HG03571 (cell line): ENCODE measurements around the gene BAG3.
"Not testable (repeated sequence)": the region's sequence is repeated elsewhere in the genome, so short reads cannot be mapped to it uniquely, and the experiment has no call there.

Experiments used
- ATAC-seq: cut with Tn5 transposase; IDR thresholded peaks from one replicate; pipeline ENCODE4 v1.9.1; 2021; ENCODE audit not compliant: unreplicated experiment

BAG3 gene

DNA sequence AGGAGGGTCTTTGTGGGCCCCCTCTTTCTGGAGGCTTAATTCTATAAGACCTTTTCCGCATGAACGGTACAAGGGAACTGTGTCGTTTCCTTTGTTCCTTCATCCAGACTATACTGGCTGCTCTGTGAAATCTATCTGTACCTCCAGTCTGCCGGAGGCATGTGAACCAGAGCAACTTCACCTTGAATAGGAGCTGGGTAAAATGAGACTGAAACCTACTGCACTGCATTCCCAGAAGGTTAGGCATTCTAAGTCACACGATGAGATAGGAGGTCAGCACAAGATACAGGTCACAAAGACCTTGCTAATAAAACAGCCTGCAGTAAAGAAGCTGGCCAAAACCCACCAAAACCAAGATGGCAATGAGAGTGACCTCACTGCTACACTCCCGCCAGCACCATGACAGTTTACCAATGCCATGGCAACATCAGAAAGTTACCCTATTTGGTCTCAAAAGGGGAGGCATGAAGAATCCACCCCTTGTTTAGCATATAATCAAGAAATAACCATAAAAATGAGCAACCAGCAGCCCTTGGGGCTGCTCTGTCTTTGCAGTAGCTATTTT, 37.9 kb downstream of the BAG3 start:
- ATAC-seq = no peak

DNA sequence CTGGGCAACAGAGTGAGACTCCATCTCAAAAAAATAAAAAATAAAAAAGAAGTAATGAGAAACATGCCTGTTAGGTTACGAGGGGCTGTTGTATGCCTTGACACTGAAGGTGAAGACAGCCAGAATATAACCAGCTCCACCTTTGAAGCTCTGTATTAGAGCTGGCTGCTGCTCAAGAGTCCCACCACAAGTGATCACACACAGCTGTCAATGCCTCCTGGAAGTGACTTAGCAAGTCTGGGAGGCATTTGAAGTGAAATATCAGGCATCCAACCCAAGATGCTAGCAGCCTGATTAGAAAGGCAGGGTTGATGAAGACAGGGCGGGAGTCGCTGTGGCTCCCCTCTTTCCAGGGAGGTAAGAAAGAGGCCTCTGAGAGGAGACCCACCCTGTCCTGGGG, 40.5 kb downstream of the BAG3 start:
- ATAC-seq = no peak

DNA sequence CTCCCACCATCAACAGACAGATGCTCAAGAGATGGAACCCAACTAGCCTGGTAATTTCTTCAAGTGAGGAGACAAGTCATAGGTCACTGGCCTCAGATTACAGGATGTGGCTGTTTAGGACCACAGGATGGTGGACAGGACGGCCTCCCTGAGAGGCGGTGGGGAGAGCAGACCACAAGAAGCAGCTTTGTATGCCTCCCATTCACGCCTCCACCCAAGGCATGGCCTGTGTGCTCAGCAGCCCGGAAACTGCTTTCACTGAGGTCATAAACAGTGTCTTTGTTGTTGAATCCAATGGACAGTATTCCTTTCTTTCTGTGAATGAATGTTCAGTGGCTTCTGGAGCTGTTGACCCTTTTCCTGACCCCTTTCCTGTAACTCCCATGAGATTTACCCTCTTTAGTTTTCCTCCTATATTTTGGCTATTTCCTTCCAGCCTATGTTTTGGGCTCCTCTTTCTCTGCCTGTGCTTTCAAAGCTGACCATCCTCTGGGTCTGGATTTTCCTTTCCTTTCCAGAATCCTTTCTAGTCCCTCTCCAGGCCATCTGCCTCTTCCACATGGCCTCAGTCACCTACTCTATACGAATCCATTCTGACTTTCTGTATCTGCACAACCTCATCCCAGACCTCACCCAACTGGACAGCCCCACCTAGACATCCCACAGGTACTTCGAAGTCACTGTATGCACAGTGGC, 42.2 kb downstream of the BAG3 start:
- ATAC-seq = peak; percentile 80

DNA sequence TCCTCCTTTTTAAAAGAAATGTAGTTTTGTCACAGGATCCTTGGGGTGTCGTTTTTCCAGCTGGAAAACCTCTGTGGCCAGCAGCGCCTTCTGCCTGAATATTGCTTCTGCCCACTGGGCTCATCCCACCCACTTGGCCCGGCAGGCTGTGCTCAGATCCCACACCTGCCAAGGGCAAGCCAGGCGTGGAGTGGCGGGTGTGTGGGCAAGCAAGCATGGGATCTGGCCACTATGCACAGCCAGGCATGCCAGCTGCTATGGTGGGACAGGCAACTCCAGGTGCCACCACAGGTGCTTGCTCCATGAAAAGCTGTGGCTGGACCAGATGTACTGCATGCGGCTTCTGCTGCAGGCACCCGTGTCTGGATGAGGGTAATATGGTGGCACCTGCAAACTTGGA, 43.4 kb downstream of the BAG3 start:
- no peak for ATAC-seq

DNA sequence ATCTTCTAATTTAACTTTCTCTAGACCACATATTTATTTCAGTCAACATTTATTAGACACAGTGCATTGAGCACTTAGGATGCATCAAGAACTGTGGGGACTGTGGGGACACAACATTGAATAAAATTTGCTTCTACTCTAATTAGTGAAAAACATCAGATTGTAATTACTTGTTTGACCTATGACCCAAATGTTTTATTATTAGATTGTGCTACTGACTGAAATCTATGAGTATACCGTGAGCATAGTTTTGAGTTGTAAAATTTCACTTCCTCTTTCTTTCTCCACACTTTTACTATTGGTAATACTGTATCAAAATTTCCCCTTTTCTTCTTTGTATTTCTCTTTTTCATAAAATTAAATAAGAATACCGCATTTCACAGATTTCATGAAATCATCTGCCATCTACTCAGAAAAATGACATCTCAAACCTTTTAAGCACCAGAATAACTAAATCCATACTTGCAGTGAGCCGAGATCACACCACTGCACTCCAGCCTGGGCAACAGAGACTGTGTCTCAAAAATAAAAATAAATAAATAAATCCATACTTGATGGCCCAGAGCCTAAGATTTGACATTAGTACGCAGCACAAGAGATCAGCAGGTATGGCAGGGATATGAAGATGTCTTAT, 49.3 kb downstream of the BAG3 start:
- peak; percentile 39 for ATAC-seq

DNA sequence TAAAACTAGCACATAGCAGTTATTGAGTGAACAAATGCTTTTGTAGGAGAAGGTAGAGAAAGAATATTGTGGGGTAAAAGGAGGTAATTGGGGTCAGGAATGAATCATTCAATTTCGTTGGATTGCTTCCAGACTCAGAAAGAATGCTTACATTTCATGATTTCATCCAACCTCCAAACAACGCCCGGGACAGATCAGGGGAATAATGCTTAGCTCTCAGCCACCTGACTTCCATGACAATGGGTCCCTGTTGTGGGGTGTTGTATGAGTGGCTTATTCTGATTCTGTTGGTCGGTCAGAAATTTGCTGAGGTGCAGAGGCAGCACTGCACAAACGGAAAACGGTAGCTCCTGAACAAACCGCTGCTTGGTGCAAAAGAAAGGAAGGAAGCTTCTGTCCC, 50.7 kb downstream of the BAG3 start:
- no peak for ATAC-seq

DNA sequence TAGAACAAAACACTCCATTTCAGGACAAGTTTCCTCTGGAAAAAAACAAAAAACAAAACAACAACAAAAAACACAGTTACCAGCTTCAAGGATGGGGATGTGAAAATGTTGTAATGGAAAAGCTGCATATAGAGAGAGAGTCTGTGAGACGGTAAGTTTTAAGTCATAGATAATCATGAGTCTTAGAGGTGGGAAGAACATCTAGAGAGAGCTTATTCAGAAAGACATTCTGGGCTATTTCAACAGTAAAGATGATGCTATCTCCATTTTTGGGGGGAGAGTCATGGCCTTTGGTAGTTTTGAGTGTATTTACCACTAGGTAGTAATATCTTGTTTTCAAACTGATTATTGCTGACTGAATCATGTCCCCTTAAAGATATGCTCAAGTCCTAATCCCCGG, 51.4 kb downstream of the BAG3 start:
- no peak for ATAC-seq

DNA sequence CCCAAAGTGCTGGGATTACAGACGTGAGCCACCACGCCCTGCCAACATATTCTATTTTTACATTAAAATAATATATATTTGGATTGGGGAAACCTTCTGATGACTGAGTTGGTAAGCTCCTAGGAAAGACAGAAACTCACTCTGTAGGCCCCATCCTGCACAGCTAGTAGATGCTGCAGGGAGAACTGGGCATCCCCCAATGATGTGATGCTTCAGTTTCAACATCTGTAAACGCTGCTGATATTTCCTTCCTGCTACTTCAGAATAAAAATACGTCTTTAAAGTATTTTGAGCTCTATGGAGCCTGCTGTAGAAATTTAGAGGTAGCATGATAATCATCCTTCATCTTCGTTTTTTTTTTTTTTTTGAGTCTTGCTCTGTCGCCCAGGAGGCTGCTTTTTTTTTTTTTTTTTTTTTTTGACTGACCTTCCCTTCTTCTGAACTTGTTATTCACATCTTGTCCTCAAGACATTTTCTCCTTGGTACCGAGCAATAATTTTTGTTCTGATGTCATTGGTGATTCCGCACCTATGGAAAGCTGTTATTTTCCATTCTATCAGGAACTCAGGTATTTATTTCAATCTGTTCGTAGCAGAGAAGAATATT, 52.8 kb downstream of the BAG3 start:
- ATAC-seq = no peak

DNA sequence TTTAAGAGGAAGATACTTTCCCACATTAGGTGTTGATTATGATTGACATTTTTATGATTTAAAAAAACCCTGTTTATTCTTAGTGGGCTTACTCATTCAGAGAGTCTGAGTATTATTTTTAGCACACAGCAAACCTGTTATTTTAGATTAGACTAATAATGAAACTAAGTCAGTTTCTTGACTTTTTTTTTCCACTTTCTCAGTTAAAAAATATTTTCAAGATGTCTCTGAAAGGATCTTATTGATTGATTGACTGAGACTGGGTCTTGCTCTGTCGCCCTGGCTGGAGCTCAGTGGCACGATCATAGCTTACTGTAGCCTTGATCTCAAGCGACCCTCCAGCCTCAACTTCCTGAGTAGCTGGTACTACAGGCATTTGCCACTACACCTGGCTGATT, 54.3 kb downstream of the BAG3 start:
- peak; percentile 40 for ATAC-seq

DNA sequence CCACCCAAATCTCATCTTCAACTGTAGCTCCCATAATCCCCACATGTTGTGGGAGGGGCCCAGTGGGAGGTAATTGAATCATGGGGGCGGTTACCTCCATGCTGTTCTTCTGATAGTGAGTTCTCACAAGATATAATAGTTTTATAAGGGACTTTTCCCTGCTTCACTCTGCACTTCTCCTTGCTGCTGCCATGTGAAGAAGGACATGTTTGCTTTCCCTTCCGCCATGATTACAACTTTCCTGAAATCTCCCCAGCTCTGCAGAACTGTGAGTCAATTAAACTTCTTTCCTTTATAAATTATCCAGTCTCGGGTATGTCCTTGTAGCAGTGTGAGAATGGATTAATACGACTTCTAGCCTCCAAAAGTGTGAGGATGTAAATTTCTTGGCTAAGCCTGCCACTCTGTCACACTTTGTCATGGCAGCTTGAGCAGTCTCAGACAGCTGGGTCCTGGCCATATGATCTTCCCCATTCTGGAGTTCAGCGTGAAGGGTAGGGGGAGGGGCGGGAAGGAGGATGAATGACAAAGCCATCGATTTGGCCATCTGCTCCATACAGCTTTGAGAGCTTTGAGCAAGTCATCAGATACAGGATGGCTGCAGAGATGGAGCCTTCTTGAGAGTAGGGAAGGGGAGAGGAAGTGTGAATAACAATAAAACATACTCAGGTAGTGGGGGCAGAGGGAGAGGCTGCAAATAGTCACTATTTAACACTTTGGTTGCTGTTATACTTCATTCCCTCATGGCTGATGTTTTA, 55.5 kb downstream of the BAG3 start:
- ATAC-seq = no peak

DNA sequence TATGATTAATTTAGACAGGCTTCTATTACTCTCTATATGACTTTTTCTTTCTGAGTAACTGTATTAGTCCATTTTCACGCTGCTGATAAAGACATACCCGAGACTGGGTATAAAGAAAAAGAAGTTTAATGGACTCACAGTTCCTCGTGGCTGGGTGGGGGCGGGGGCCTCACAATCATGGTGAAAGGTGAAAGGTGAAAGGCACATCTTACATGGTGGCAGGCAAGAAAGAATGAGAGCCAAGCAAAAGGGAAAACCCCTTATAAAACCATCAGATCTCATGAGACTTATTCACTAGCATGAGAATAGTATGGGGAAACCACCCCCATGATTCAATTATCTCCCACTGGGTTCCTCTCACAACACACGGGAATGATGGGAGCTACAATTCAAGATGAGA, 56.2 kb downstream of the BAG3 start:
- ATAC-seq = not testable (repeated sequence)

DNA sequence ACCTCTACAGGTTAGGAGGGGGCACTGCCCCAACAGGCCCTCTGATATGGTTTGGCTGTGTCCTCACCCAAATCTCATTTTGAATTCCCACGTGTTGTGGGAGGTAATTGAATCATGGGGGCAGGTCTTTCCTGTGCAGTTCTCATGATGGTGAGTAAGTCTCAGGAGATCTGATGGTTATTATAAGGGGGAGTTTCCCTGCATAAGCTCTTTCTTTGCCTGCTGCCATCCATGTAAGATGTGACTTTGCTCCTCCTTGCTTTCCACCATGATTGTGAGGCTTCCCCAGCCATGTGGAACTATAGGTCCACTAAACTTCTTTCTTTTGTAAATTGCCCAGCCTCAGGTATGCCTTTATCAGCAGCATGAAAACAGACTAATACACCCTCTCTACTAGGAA, 59.8 kb downstream of the BAG3 start:
- ATAC-seq = not testable (repeated sequence)

DNA sequence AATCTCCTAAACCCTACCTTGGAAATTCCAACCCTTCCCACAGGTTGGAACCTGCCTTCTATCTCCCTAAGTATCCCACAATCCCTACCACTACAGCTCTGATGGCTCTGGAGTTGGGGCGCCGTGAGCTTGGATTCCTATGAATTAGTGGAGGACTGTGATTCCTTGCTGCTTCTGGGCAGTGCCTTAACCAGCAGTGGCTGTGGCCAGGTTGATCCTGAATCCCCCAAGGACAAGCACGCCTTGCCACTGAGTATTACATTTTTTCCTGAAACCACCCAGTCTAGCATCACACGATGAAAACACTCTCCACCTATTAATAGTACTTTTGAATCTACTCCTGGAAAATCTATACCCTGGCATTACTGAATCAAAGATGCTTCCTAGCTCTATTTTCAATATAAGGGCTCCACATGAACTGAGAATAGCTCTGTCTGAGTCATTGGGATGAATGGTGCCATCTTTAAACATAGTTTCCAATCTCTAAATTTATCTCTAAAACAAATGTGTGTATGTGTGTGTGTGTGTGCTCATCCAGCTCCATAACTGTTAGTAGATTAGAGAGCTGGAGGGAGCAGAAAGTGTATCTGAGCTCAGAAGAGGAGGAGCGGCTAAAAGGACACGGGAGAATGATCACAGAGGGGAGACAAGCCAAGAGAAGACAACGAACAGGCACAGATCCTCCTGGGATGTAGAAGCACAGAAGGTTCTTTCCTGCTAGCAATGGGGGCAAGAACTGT, 62.7 kb downstream of the BAG3 start:
- ATAC-seq = no peak

DNA sequence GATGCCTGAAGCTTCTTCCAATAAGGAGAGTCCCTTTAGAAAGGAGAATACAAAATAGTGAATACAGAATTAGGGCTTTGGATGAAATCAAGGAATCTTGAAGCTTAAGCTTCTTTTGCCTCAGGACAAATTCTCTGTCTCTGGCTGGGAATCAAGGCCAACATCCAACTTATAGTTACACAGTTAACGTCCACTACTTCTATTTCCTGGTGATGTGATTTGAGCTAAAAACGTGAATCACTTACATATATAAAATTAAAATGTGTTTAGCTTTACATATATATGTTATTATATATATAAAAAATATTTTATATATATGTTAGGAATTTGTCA, 63.3 kb downstream of the BAG3 start:
- ATAC-seq = no peak

DNA sequence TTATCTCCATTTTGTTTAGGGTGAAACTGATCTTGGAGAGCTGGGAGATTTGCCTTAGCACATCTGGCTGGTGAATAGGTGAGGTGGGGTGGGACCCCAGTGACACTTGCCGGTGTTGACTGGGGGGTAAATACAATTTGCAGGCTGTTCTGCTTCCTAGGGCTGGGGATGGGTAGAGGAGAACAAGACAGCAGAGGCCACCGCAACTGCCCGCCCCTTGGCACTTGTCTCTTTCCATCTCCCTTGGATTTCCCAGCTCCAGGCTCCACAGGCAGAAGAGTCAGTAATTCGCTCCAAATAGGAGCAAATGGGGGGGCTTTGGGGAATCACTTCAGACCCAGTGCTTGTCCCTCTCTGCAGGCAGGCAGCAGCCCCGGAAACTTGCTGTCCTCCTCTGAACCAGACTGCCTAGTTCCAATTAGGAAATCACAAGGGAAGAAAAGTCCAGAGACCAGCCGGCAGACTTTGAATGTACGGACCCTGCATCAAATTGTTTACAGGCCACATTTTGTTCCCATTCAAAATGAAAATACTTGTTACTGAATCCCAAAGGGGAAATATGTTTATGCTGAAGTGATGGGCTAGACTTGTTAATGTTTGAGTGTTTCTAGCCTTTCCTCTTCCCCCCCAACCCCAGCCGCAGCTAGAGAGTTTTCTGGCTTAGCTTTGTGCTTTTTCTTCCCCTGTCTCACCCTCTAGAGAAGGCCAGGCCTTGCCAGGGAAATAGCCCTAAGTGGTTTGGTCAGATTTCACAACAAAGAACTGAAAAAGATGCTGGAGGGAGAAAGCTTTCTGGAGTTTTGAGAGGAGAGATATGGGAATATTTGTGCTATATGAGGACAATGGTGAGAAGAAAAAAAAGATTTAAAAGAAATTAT, 64.7 kb downstream of the BAG3 start:
- ATAC-seq = no peak

DNA sequence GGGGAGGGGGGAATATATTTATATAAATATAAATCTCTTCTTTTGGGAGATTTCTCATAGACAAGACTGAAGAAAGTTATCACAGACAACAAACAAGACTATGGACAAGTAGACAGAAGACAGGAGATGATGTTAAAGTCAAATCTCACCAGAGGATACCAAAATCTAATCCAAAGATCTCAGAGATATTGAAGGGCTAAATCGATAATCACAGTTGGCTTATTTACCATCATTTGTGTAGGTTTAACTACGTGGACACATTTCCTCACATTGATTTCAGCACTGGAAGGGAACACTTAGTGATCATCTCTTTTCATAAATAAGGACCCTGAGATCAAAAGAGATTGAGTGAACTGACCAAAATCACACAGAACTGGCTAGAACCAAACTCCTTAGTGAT, 72.0 kb downstream of the BAG3 start:
- ATAC-seq = no peak

DNA sequence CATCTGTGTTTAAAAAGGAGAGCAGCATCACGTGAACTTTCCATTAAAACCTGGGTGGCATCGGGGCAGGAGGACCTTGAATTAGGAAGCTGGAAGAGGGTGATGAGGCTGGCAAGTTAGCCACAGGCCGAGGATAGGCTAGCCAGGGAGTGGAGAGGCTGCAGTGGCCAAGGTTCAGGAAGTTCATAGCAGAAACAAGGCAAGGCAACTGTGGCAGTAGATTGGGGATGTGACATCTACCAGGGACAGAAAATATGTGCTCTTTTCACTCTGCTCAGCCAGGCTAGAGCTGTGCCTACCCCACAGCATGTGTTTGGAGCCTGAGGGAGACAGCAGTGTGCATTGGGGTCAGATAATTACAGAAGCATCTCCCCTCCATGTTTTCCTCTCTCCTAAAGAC, 72.4 kb downstream of the BAG3 start:
- no peak for ATAC-seq

DNA sequence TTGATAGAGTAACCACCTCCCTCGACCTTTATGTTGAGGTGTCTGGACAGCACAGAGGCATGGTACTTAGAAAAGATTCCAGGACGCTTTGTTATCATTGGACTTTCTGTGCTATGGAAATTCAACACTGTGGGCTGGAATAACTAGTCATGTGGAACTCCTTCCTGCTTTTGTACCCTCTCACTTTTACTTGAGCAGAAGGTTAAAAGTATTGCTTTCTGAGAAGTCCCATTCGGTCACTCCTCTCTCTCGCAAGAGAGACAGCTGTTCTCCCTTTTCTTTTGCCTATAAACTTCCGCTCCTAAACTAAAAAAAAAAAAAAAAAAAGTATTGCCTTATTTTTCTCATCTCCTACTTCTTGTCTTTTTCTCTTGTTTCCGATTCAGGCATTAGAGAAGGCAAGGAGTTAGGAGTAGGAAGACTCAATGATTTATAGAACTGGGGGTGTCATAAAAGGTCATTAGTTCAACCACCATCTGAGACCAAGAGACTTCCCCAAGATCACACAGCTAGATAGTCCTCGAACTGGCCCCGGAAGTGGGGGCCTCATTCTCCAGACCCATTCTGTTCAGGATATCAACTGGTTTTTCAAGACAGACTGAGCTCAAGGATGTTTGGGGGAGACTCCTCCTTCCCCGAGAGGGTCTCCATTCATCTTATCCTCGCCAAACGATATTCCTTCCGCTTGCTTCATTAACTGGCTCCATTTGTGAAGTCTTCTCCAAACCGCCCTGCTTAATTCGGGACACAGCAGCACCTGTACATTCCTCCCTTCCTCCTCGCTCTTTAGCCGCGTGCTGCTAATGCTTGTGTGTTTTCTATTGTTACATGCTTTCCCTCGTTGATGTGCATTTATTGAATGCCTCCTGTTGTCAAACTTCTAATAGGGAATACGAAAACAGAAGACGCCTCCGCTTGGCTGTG, 73.7 kb downstream of the BAG3 start:
- peak; percentile 3 for ATAC-seq

DNA sequence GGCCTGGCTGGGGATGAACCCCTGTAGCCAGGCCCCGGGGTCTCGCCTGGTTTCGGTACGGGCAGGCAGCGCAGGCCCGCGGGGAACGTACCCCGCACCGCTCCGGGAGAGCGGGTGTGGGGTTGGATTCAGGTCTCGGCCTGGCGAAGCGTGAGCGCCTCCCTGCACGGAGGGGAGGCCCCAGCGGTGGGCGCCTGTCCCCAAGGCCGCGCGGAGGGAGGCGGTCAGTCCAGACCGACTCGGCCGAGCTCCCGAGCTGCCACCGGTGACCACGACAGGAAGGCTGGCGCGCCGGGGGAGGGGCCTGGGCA, 74.3 kb downstream of the BAG3 start:
- ATAC-seq = no peak
